ENCODE data around the gene DEFB115. TPM values are rescaled to one million over a fixed set of nuclear protein-coding genes. Genes with fewer than 3 reads are reported as not detected.
"Not testable (repeated sequence)": the region's sequence is repeated elsewhere in the genome, so short reads cannot be mapped to it uniquely, and the experiment has no call there.

DEFB115 gene
- total RNA-seq, 1 experiment from 2014 or later, result not detected

- no peak overlapping the region for H2BK15ac ChIP-seq (ENCODE audit: low read depth, low read length)
- peaks cover 88 to 95% of the 10 kb centered on the region in 2 experiments for H3K9me3 Mint-ChIP-seq
- H2AK5ac ChIP-seq (ENCODE audit: insufficient read length, low read length), result no peak overlapping the region
- no peaks in the 10 kb centered on the region for H3K23me2 ChIP-seq (ENCODE audit: insufficient read length, low read depth, low read length, poor library complexity, severe bottlenecking)
- H3K18ac ChIP-seq (ENCODE audit: insufficient read length, low read depth, low read length), result no peak overlapping the region
- H3K9me3 ChIP-seq (ENCODE audit: control insufficient read depth, low read depth, low read length), result peaks cover 63% of the 10 kb centered on the region
- TF ChIP-seq CTCF (conservative IDR thresholded peaks at IDR 0.05), result no peak
- no peak overlapping the region for H2BK20ac ChIP-seq (ENCODE audit: low read depth, low read length, poor library complexity, severe bottlenecking)
- no peak overlapping the region for H4K5ac ChIP-seq (ENCODE audit: insufficient read length, low read depth, low read length)
- H3K14ac ChIP-seq (ENCODE audit: insufficient read depth, low read length), result no peak overlapping the region
- peaks cover 4 to 39% (median 20%) of the 10 kb centered on the region in 3 experiments; a peak in 6 of 7 replicates for H3K36me3 Mint-ChIP-seq (ENCODE audit: insufficient read depth in 1 of 3, low read depth in 3 of 3)
- H3K23ac ChIP-seq (ENCODE audit: insufficient read length, low read depth, low read length), result no peak overlapping the region
- no peak overlapping the region for H3K9ac ChIP-seq (ENCODE audit: extremely low read depth, insufficient read length, low read length)
- no peak overlapping the region for H2BK120ac ChIP-seq (ENCODE audit: low read depth, low read length, poor library complexity, severe bottlenecking)
- no peak overlapping the region for H4K91ac ChIP-seq (ENCODE audit: insufficient read length, low read depth, low read length)
- no peak for DNase-seq
- H3K4ac ChIP-seq (ENCODE audit: low read depth, low read length), result no peak overlapping the region
- H3K27me3 Mint-ChIP-seq (ENCODE audit: low read depth), result peaks cover 10% of the 10 kb centered on the region
- no peak overlapping the region for H3K27ac Mint-ChIP-seq
- no peaks in the 10 kb centered on the region for H4K20me1 ChIP-seq (ENCODE audit: control insufficient read depth, insufficient read depth, insufficient read length)
- no peak overlapping the region for H3K27ac ChIP-seq (ENCODE audit: insufficient read length, low read depth, low read length)
- H3K4me1 Mint-ChIP-seq, result no peaks in the 10 kb centered on the region
- no peaks in the 10 kb centered on the region for H3K27me3 ChIP-seq (ENCODE audit: insufficient read depth, low read length)
- H3K4me2 ChIP-seq (ENCODE audit: insufficient read depth, insufficient read length, low read length), result no peak overlapping the region
- no peak overlapping the region for H2BK12ac ChIP-seq (ENCODE audit: insufficient read length, low read depth, low read length)
- no peak overlapping the region for H3T11ph ChIP-seq (ENCODE audit: low read length)
- H3K4me1 ChIP-seq (ENCODE audit: insufficient read depth, low read length), result no peaks in the 10 kb centered on the region
- no CpG with 5 or more reads among the region's 1 CpG for WGBS (ENCODE audit: extremely low coverage, insufficient read length, low lambda C conversion rate)
- H4K8ac ChIP-seq (replicated peaks; ENCODE audit: insufficient read length, low read depth, low read length), result no peak overlapping the region
- no peaks in the 10 kb centered on the region for H3K79me2 ChIP-seq (ENCODE audit: insufficient read depth, low read length)
- no peak overlapping the region for H3K4me3 Mint-ChIP-seq
- no peak overlapping the region for H2BK5ac ChIP-seq (ENCODE audit: insufficient read length, low read length)
- no peaks in the 10 kb centered on the region for H3K79me1 ChIP-seq (ENCODE audit: insufficient read depth, low read depth, low read length, poor library complexity, severe bottlenecking)
- no peak overlapping the region for H2AFZ ChIP-seq (ENCODE audit: low read length)
- H3K56ac ChIP-seq (ENCODE audit: insufficient read length, low read depth, low read length), result no peak overlapping the region
Observed at GRCh38 chr20:31278178-31278577, 20.7 kb downstream of the DEFB115 start.

DNA sequence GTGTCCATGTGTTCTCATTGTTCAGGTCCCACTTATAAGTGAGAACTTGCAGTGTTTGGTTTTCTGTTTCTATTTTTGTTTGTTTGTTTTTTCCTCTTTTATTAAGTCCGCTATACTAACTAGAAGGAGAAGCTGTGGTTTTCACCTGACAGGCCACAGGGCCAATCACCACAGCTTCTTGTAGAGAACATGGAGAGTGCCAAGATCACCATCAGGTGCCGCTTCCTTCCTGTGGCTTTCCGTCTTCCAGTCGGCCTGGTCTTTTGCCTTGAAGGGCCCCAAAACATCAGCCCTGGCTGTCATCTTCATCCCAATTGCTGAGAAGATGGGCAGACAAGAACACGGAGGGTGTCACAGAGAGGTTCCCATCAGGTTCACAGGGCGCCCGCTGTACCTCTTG lies 27.5 kb downstream of the DEFB115 start:
- not testable (repeated sequence) for H3K27me3 Mint-ChIP-seq (ENCODE audit: low read depth); H2AFZ ChIP-seq (ENCODE audit: low read length); H3K9ac ChIP-seq (ENCODE audit: extremely low read depth, insufficient read length, low read length); H3K23ac ChIP-seq (ENCODE audit: insufficient read length, low read depth, low read length); H4K8ac ChIP-seq (replicated peaks; ENCODE audit: insufficient read length, low read depth, low read length); H3K79me1 ChIP-seq (ENCODE audit: insufficient read depth, low read depth, low read length, poor library complexity, severe bottlenecking); H3K27ac Mint-ChIP-seq; H4K5ac ChIP-seq (ENCODE audit: insufficient read length, low read depth, low read length); H3K56ac ChIP-seq (ENCODE audit: insufficient read length, low read depth, low read length); H3K4me2 ChIP-seq (ENCODE audit: insufficient read depth, insufficient read length, low read length); H3K4me3 Mint-ChIP-seq; H3K27ac ChIP-seq (ENCODE audit: insufficient read length, low read depth, low read length); H3K79me2 ChIP-seq (ENCODE audit: insufficient read depth, low read length); H3K23me2 ChIP-seq (ENCODE audit: insufficient read length, low read depth, low read length, poor library complexity, severe bottlenecking); H3K18ac ChIP-seq (ENCODE audit: insufficient read length, low read depth, low read length); H2BK5ac ChIP-seq (ENCODE audit: insufficient read length, low read length); H2AK5ac ChIP-seq (ENCODE audit: insufficient read length, low read length); H3K27me3 ChIP-seq (ENCODE audit: insufficient read depth, low read length); H3K14ac ChIP-seq (ENCODE audit: insufficient read depth, low read length); DNase-seq; H2BK15ac ChIP-seq (ENCODE audit: low read depth, low read length); H4K91ac ChIP-seq (ENCODE audit: insufficient read length, low read depth, low read length); H3T11ph ChIP-seq (ENCODE audit: low read length); H3K4me1 Mint-ChIP-seq; H3K4ac ChIP-seq (ENCODE audit: low read depth, low read length); H2BK120ac ChIP-seq (ENCODE audit: low read depth, low read length, poor library complexity, severe bottlenecking); H2BK12ac ChIP-seq (ENCODE audit: insufficient read length, low read depth, low read length); H3K4me1 ChIP-seq (ENCODE audit: insufficient read depth, low read length); H4K20me1 ChIP-seq (ENCODE audit: control insufficient read depth, insufficient read depth, insufficient read length); H2BK20ac ChIP-seq (ENCODE audit: low read depth, low read length, poor library complexity, severe bottlenecking)
- H3K9me3 ChIP-seq (ENCODE audit: control insufficient read depth, low read depth, low read length), result peaks cover 77% of the 10 kb centered on the region
- no CpG with 5 or more reads among the region's 7 CpGs for WGBS (ENCODE audit: extremely low coverage, insufficient read length, low lambda C conversion rate)
- peaks cover 94 to 96% of the 10 kb centered on the region in 2 experiments for H3K9me3 Mint-ChIP-seq
- H3K36me3 Mint-ChIP-seq (ENCODE audit: insufficient read depth in 1 of 3, low read depth in 3 of 3), result peaks cover 4 to 60% (median 35%) of the 10 kb centered on the region in 3 experiments; a peak in 6 of 7 replicates
